Erythroblast (primary cell): ENCODE measurements around the gene IL25.

Source experiments
- GATA1 ChIP-seq: IDR thresholded peaks from 2 replicates; pipeline ENCODE4 v1.6.1; 2011; ENCODE audit warnings: low read depth, mild to moderate bottlenecking, control low read depth, low read length, moderate library complexity
- POLR2A ChIP-seq: IDR thresholded peaks from 2 replicates; pipeline ENCODE4 v1.6.1; 2011; ENCODE audit warnings: mild to moderate bottlenecking, low read length

- TF ChIP-seq POLR2A (no peak), GATA1 (no peak)
Observed at GRCh38 chr14:23384364-23385080, 11.9 kb downstream of the IL25 start.
